ENCODE results near the gene AURKAIP1. TPM values are rescaled to one million over a fixed set of nuclear protein-coding genes. Genes with fewer than 3 reads are reported as not detected.

AURKAIP1 gene
- total and polyA plus RNA-seq, 9 of the 15 experiments (the other 6 are each of a cell fraction or from before 2014, with no cell fraction given): 7.8 to 478 (median 92.0) TPM

DNA sequence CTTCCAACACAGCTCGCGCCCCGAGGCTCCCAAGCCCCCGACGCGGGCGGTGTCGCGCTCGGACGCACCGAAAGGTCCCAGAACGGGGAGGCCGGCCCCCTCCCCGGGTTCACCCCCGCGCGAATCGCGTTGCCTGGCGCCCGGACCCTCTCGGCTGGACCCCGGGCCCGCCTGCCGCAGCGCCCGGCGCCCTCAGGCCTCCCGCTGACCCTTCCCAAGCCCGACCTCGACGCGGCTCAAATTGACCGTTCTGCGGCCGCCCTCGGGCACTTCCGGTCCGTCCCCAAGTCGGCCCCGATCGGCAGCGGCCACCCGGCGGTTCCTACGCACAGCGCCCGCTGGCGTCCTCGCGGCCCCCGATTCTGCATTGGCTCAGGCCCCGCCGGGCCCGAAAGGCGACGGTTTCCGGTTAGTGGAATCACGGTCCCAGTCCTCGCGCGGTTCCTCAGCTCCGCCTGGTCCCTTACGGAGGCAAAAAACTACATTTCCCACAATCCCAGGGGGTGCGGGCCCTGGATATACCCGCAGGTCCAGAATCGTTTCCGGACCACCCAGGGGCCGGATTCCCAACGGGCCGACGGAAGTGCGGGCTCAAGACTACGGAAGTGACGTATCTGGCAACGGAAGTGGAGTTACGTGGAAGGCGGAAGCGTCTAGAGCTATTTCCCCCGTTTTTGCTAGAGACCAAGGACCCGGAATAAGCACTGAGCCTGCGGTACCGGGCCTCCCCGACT is at the start of gene AURKAIP1 (continued):
- TF ChIP-seq, protein P1, sequence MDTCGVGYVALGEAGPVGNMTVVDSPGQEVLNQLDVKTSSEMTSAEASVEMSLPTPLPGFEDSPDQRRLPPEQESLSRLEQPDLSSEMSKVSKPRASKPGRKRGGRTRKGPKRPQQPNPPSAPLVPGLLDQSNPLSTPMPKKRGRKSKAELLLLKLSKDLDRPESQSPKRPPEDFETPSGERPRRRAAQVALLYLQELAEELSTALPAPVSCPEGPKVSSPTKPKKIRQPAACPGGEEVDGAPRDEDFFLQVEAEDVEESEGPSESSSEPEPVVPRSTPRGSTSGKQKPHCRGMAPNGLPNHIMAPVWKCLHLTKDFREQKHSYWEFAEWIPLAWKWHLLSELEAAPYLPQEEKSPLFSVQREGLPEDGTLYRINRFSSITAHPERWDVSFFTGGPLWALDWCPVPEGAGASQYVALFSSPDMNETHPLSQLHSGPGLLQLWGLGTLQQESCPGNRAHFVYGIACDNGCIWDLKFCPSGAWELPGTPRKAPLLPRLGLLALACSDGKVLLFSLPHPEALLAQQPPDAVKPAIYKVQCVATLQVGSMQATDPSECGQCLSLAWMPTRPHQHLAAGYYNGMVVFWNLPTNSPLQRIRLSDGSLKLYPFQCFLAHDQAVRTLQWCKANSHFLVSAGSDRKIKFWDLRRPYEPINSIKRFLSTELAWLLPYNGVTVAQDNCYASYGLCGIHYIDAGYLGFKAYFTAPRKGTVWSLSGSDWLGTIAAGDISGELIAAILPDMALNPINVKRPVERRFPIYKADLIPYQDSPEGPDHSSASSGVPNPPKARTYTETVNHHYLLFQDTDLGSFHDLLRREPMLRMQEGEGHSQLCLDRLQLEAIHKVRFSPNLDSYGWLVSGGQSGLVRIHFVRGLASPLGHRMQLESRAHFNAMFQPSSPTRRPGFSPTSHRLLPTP (IDR thresholded peaks at IDR 0.05; ENCODE audit: borderline replicate concordance, extremely low read depth, insufficient read length): peak; percentile 12
- TF ChIP-seq RBM34 (IDR thresholded peaks at IDR 0.05; ENCODE audit: borderline replicate concordance, insufficient read depth, low read length): no peak; the same call in 1 of the 2 replicates
- peak; percentile 69 for TF ChIP-seq JUND (IDR thresholded peaks at IDR 0.05; ENCODE audit: borderline replicate concordance, low read depth, low read length)
- TF ChIP-seq JUND (tag; IDR thresholded peaks at IDR 0.05; ENCODE audit: borderline replicate concordance, low read depth, low read length): peak; percentile 65; the same call in 1 of the 3 replicates
- TF ChIP-seq SRF (CRISPR knock-in tag; IDR thresholded peaks at IDR 0.05): peak in 1 of 2 experiments; percentile 87; a peak in 2 of 4 replicates
- TF ChIP-seq PHF20 (IDR thresholded peaks at IDR 0.05; ENCODE audit: partially characterized antibody): peak; percentile 96
- TF ChIP-seq, protein P2, sequence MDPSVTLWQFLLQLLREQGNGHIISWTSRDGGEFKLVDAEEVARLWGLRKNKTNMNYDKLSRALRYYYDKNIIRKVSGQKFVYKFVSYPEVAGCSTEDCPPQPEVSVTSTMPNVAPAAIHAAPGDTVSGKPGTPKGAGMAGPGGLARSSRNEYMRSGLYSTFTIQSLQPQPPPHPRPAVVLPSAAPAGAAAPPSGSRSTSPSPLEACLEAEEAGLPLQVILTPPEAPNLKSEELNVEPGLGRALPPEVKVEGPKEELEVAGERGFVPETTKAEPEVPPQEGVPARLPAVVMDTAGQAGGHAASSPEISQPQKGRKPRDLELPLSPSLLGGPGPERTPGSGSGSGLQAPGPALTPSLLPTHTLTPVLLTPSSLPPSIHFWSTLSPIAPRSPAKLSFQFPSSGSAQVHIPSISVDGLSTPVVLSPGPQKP (CRISPR knock-in tag; IDR thresholded peaks at IDR 0.05): no peak
- TF ChIP-seq, protein P3, sequence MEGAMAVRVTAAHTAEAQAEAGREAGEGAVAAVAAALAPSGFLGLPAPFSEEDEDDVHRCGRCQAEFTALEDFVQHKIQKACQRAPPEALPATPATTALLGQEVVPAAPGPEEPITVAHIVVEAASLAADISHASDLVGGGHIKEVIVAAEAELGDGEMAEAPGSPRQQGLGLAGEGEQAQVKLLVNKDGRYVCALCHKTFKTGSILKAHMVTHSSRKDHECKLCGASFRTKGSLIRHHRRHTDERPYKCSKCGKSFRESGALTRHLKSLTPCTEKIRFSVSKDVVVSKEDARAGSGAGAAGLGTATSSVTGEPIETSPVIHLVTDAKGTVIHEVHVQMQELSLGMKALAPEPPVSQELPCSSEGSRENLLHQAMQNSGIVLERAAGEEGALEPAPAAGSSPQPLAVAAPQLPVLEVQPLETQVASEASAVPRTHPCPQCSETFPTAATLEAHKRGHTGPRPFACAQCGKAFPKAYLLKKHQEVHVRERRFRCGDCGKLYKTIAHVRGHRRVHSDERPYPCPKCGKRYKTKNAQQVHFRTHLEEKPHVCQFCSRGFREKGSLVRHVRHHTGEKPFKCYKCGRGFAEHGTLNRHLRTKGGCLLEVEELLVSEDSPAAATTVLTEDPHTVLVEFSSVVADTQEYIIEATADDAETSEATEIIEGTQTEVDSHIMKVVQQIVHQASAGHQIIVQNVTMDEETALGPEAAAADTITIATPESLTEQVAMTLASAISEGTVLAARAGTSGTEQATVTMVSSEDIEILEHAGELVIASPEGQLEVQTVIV (CRISPR knock-in tag; IDR thresholded peaks at IDR 0.05; ENCODE audit: borderline replicate concordance): peak; percentile 26; the same call in 1 of the 2 replicates
- TF ChIP-seq ZSCAN29 (IDR thresholded peaks at IDR 0.05): peak; percentile 28; the same call in 1 of the 2 replicates
- TF ChIP-seq MEIS2 (IDR thresholded peaks at IDR 0.05; ENCODE audit: partially characterized antibody): no peak
- peak; percentile 30; the same call in 1 of the 2 replicates for TF ChIP-seq RUNX1 (IDR thresholded peaks at IDR 0.05; ENCODE audit: low read depth)
- no peak for TF ChIP-seq KLF10 (CRISPR knock-in tag; IDR thresholded peaks at IDR 0.05)
- peak; percentile 50; the same call in 1 of the 2 replicates for TF ChIP-seq ZNF274 (IDR thresholded peaks at IDR 0.05; ENCODE audit: borderline replicate concordance, low read depth, low read length)
- peak; percentile 97 for TF ChIP-seq TOE1 (IDR thresholded peaks at IDR 0.05; ENCODE audit: borderline replicate concordance)
- peak; percentile 70; the same call in 1 of the 2 replicates for TF ChIP-seq TOE1 (CRISPR knock-in tag; IDR thresholded peaks at IDR 0.05; ENCODE audit: borderline replicate concordance, low read depth)
- TF ChIP-seq, protein P4, sequence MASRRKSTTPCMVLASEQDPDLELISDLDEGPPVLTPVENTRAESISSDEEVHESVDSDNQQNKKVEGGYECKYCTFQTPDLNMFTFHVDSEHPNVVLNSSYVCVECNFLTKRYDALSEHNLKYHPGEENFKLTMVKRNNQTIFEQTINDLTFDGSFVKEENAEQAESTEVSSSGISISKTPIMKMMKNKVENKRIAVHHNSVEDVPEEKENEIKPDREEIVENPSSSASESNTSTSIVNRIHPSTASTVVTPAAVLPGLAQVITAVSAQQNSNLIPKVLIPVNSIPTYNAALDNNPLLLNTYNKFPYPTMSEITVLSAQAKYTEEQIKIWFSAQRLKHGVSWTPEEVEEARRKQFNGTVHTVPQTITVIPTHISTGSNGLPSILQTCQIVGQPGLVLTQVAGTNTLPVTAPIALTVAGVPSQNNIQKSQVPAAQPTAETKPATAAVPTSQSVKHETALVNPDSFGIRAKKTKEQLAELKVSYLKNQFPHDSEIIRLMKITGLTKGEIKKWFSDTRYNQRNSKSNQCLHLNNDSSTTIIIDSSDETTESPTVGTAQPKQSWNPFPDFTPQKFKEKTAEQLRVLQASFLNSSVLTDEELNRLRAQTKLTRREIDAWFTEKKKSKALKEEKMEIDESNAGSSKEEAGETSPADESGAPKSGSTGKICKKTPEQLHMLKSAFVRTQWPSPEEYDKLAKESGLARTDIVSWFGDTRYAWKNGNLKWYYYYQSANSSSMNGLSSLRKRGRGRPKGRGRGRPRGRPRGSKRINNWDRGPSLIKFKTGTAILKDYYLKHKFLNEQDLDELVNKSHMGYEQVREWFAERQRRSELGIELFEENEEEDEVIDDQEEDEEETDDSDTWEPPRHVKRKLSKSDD (conservative IDR thresholded peaks at IDR 0.05; ENCODE audit: low read length): peak; percentile 92; the same call in 1 of the 2 replicates
- no peak for TF ChIP-seq ZNF140 (CRISPR knock-in tag; IDR thresholded peaks at IDR 0.05)
- no peak for TF ChIP-seq ZNF785 (CRISPR knock-in tag; IDR thresholded peaks at IDR 0.05)

Data from K562 (cell line).